ENCODE measurements around the gene SYNE1. TPM values are rescaled to one million over a fixed set of nuclear protein-coding genes. Genes with fewer than 3 reads are reported as not detected.

SYNE1 gene
- total and polyA plus RNA-seq, 2 of the 8 experiments (the other 6 are each of a cell fraction or from before 2014, with no cell fraction given), result 2.8 to 5.5 TPM

- no peaks in the 10 kb centered on the region for H3K79me1 ChIP-seq (ENCODE audit: low read depth, low read length)
- H3K23ac ChIP-seq (ENCODE audit: insufficient read length), result no peak overlapping the region
- 90% methylated on average over 6 of the region's 6 CpGs; no CpG with 5 or more reads in 1 of the 2 experiments for WGBS, 2 experiments (ENCODE audit: extremely low coverage in 1 of 2, insufficient coverage in 1 of 2, insufficient read length in 1 of 2, insufficient replicate concordance in 2 of 2, low coverage in 1 of 2, low lambda C conversion rate in 2 of 2, missing lambda C conversion rate in 1 of 2)
- H2BK20ac ChIP-seq (ENCODE audit: low read length), result no peak overlapping the region
- H3K23me2 ChIP-seq (ENCODE audit: low read depth, low read length), result no peaks in the 10 kb centered on the region; the same call in 1 of the 2 replicates
- no peak overlapping the region for H3K4me3 ChIP-seq (ENCODE audit: extremely low read depth in 1 of 4, insufficient read depth in 2 of 4, low read depth in 3 of 4, low read length in 4 of 4)
- no peaks in the 10 kb centered on the region for H3K36me3 ChIP-seq (ENCODE audit: control insufficient read depth in 2 of 4, insufficient read depth in 4 of 4, low read length in 3 of 4)
- no peaks in the 10 kb centered on the region for H3K79me2 ChIP-seq (ENCODE audit: control insufficient read depth in 1 of 2, insufficient read depth in 2 of 2, low read length in 2 of 2)
- no peak overlapping the region for H2BK15ac ChIP-seq (ENCODE audit: low read length)
- no peak overlapping the region for H2BK5ac ChIP-seq (ENCODE audit: low read depth, low read length)
- no peak overlapping the region for H4K8ac ChIP-seq (ENCODE audit: extremely low read depth, insufficient read depth, low read length)
- no peak overlapping the region for H3K14ac ChIP-seq (ENCODE audit: insufficient read length)
- no peak overlapping the region for H2AK5ac ChIP-seq (ENCODE audit: low read depth, low read length)
- H3K9me3 ChIP-seq (ENCODE audit: insufficient read depth in 2 of 2, low read depth in 1 of 2, low read length in 1 of 2), result no peaks in the 10 kb centered on the region
- no peak overlapping the region for H2BK12ac ChIP-seq (ENCODE audit: low read depth, low read length)
- CTCF ChIA-PET (ENCODE audit: partially characterized antibody), result interaction anchor here (0.5 to 6.3 kb wide), 3 partner anchors 9 to 122 kb away, joined by 3 to 31 read pairs (median 7); no protein-coding TSS in a partner anchor
- no peaks in the 10 kb centered on the region for H4K20me1 ChIP-seq (replicated peaks in 1 of 2; ENCODE audit: control insufficient read depth in 1 of 2, insufficient read depth in 2 of 2, low read length in 2 of 2)
- no peaks in the 10 kb centered on the region for H3K27me3 ChIP-seq (replicated peaks in 1 of 4; ENCODE audit: control insufficient read depth in 3 of 4, extremely low read depth in 1 of 4, insufficient read depth in 3 of 4, low read length in 3 of 4)
- DNase-seq (ENCODE audit: low read depth in 1 of 2, low spot score in 2 of 2) (no peak), FAIRE-seq (no peak)
- H4K91ac ChIP-seq (replicated peaks; ENCODE audit: insufficient read length, low read length), result no peak overlapping the region
- no peak overlapping the region for H3K4ac ChIP-seq (replicated peaks; ENCODE audit: insufficient read length, low read depth, low read length)
- no peak overlapping the region for H3K27ac ChIP-seq (ENCODE audit: low read depth, low read length)
- peak overlapping the region; percentile 81 for H2AFZ ChIP-seq (ENCODE audit: low read length)
- TF ChIP-seq TAF1 (IDR thresholded peaks at IDR 0.05; ENCODE audit: low read depth, low read length), result no peak
- TF ChIP-seq JUND (IDR thresholded peaks at IDR 0.05; ENCODE audit: low read length), result no peak
- TF ChIP-seq SIX5 (IDR thresholded peaks at IDR 0.05; ENCODE audit: low read depth, low read length), result no peak
- TF ChIP-seq BRCA1 (IDR thresholded peaks at IDR 0.05; ENCODE audit: low read depth, low read length), result no peak
- TF ChIP-seq GTF2F1 (IDR thresholded peaks at IDR 0.05; ENCODE audit: borderline replicate concordance, low read depth, low read length), result no peak
- no peak for TF ChIP-seq KDM4A (IDR thresholded peaks at IDR 0.05; ENCODE audit: low read depth, low read length, severe bottlenecking)
- no peak for TF ChIP-seq RXRA (IDR thresholded peaks at IDR 0.05; ENCODE audit: insufficient read depth, low read depth, low read length)
- no peak for TF ChIP-seq SP1 (IDR thresholded peaks at IDR 0.05; ENCODE audit: low read depth, low read length)
- TF ChIP-seq CREB1 (IDR thresholded peaks at IDR 0.05), result no peak
- no peak for TF ChIP-seq SAP30 (IDR thresholded peaks at IDR 0.05; ENCODE audit: insufficient read depth, insufficient replicate concordance, low read length)
- no peak for TF ChIP-seq CBX5 (IDR thresholded peaks at IDR 0.05; ENCODE audit: low read depth, low read length)
- no peak for TF ChIP-seq JUN (IDR thresholded peaks at IDR 0.05; ENCODE audit: low read depth, low read length)
- no peak for TF ChIP-seq ASH2L (IDR thresholded peaks at IDR 0.05; ENCODE audit: low read length)
- TF ChIP-seq MAFK (IDR thresholded peaks at IDR 0.05; ENCODE audit: low read depth, low read length), result no peak
- no peak for TF ChIP-seq YY1 (IDR thresholded peaks at IDR 0.05; ENCODE audit: low read depth, low read length)
- no peak for TF ChIP-seq SP4 (IDR thresholded peaks at IDR 0.05; ENCODE audit: low read length)
- H4K5ac ChIP-seq (ENCODE audit: insufficient read length, low read depth, low read length), result no peak overlapping the region
- no peak overlapping the region for H2BK120ac ChIP-seq (replicated peaks; ENCODE audit: low read depth, low read length)
- H3K18ac ChIP-seq (ENCODE audit: extremely low read depth, low read length), result no peak overlapping the region
- no peak overlapping the region for H3K56ac ChIP-seq (replicated peaks; ENCODE audit: insufficient read length, low read depth, low read length)
- H3K9ac ChIP-seq (replicated peaks in 1 of 4; ENCODE audit: extremely low read depth in 1 of 4, low read depth in 3 of 4, low read length in 3 of 4), result no peak overlapping the region
- no peak overlapping the region for H3K4me2 ChIP-seq (ENCODE audit: insufficient read depth in 1 of 2, low read depth in 2 of 2, low read length in 2 of 2)
- no peaks in the 10 kb centered on the region for H3K4me1 ChIP-seq (replicated peaks in 1 of 4; ENCODE audit: control insufficient read depth in 3 of 4, insufficient read depth in 4 of 4, low read length in 3 of 4)
- POLR2A ChIA-PET (ENCODE audit: partially characterized antibody), result interaction anchor here (1.1 kb wide), 1 partner anchor 9 kb away, joined by 5 read pairs; no protein-coding TSS in a partner anchor
Observed at GRCh38 chr6:152360034-152360433, 277.1 kb downstream of the SYNE1 start.

Measured in H1 (cell line).